Measurements from ENCODE around the gene ADCK1. TPM values are rescaled to one million over a fixed set of nuclear protein-coding genes. Genes with fewer than 3 reads are reported as not detected.
"Not testable (repeated sequence)": the region's sequence is repeated elsewhere in the genome, so short reads cannot be mapped to it uniquely, and the experiment has no call there.

Gene ADCK1
- total RNA-seq, 2 donors from 2014 or later, result 4.7 to 5.1 TPM

DNA sequence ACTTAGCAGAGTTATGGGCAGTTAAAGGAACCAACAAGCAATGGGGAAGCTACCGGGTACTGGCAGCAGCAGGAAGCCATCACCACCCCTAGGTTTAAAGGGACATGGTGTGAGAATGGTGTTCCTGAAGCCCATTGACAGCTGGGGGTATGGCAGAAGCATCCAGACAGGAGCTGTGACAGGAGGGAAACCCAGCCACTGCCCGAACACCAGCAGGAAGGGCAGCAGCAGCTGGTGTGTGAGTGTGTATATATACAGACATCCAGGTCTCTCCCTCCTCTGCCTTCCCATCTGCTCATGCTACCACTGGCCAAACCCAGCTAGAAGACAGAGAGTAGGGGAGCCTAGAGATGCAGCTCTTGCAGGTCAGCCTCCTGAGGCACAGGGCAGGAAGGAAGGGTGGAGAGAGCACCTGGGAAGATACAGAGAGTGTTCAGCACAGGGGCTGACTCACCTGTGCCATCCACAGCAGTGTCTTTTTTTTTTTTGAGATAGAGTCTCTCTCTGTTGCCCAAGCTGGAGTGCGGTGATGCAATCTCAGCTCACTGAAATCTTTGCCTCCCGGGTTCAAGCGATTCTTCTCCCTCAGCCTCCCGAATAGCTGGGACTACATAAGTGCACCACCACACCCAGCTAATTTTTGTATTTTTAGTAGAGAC lies 9.2 kb upstream of the ADCK1 start:
- Mint-ChIP-seq H3K27ac (no peak overlapping the region), H3K4me3 (no peak overlapping the region), H3K4me1 (no peaks in the 10 kb centered on the region), H3K36me3 (ENCODE audit: low read depth) (peaks cover 2% of the 10 kb centered on the region), H3K27me3 (peaks cover 23% of the 10 kb centered on the region)
- ATAC-seq (no peak), DNase-seq (no peak)
- no peaks in the 10 kb centered on the region for H3K9me3 ChIP-seq (ENCODE audit: control insufficient read depth, low read length, poor library complexity, severe bottlenecking)

DNA sequence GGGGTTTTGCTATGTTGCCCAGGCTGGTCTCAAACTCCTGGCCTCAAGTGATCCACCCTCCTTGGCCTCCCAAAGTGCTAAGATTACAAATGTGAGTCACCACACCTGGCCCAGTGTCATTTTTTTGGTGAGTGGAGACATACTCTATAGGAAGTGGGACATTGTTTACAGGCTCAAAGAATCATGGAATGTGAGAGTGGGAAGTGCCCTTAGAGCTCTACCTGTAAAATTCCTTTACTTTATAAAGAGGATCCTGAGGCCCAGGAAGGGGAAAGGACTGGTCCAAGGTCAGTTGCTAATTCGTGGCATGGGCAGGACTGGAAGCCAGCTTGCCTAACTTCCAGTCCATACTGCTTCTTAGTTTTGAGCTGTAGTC lies 8.7 kb upstream of the ADCK1 start:
- DNase-seq (no peak), ATAC-seq (no peak)
- no peak overlapping the region for H3K4me3 Mint-ChIP-seq
- no peaks in the 10 kb centered on the region for H3K9me3 ChIP-seq (ENCODE audit: control insufficient read depth, low read length, poor library complexity, severe bottlenecking)
- no peaks in the 10 kb centered on the region for H3K4me1 Mint-ChIP-seq
- H3K27me3 Mint-ChIP-seq, result peaks cover 23% of the 10 kb centered on the region
- H3K27ac Mint-ChIP-seq, result no peak overlapping the region
- peaks cover 2% of the 10 kb centered on the region for H3K36me3 Mint-ChIP-seq (ENCODE audit: low read depth)

DNA sequence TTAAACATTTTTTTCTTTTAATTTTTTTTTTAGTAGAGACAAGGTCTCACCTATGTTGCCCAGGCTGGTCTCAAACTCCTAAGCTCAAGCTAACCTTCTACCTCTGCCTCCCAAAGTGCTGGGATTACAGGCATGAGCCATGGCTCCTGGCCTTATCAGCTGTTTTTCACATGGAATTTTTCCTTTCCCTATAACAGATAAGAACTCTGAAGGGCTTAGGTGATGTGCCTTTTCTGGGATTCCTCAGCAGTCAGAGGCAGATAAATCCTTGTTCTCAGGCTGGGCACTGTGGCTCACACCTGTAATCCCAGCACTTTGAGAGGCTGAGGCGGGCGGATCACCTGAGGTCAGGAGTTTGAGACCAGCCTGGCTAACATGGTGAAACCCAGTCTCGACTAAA lies 6.7 kb upstream of the ADCK1 start:
- H3K27me3 Mint-ChIP-seq, result peaks cover 20% of the 10 kb centered on the region
- H3K27ac Mint-ChIP-seq; H3K36me3 Mint-ChIP-seq (ENCODE audit: low read depth); H3K9me3 ChIP-seq (ENCODE audit: control insufficient read depth, low read length, poor library complexity, severe bottlenecking); DNase-seq; H3K4me1 Mint-ChIP-seq; H3K4me3 Mint-ChIP-seq; ATAC-seq: not testable (repeated sequence)

DNA sequence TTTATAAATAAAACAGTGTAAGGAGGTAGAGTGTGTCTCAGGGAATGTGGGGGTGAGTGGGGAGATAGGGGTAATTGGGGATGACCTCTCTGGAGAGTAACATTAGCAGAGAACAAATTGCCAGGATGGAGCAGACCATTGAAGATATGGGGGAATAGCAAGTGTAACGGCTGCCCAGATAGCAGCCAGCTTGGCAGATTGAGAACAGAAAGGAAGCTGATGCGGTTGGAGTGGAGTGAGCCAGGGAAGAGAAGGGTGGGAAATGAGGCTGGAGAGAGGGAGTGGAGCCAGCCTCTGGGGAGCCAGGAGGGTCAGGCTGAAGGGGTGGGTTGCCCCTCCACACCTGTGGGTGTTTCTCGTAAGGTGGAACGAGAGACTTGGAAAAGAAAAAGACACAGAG lies 5.6 kb upstream of the ADCK1 start:
- Mint-ChIP-seq H3K4me3 (no peak overlapping the region), H3K4me1 (no peaks in the 10 kb centered on the region), H3K27me3 (peaks cover 16% of the 10 kb centered on the region), H3K36me3 (ENCODE audit: low read depth) (peaks cover 2% of the 10 kb centered on the region), H3K27ac (no peak overlapping the region)
- DNase-seq (no peak), ATAC-seq (no peak)
- H3K9me3 ChIP-seq (ENCODE audit: control insufficient read depth, low read length, poor library complexity, severe bottlenecking), result no peaks in the 10 kb centered on the region

DNA sequence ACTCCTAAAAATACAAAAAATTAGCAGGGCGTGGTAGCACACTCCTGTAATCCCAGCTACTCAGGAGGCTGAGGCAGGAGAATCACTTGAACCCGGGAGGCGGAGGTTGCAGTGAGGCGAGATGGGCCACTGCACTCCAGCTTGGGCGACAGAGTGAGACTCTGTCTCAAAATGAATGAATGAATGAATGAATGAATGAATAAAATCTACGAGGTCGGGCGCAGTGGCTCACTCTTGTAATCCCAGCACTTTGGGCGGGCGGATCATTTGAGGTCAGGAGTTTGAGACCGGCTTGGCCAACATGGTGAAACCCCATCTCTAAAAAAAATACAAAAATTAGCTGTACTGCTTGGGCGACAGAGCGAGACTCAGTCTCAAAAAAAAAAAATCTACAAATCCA lies 453 bp upstream of the ADCK1 start:
- H3K36me3 Mint-ChIP-seq (ENCODE audit: low read depth); DNase-seq; ATAC-seq; H3K9me3 ChIP-seq (ENCODE audit: control insufficient read depth, low read length, poor library complexity, severe bottlenecking); H3K4me1 Mint-ChIP-seq; H3K27me3 Mint-ChIP-seq: not testable (repeated sequence)
- Mint-ChIP-seq H3K27ac (peak overlapping the region; percentile 62), H3K4me3 (peak overlapping the region; percentile 87)

DNA sequence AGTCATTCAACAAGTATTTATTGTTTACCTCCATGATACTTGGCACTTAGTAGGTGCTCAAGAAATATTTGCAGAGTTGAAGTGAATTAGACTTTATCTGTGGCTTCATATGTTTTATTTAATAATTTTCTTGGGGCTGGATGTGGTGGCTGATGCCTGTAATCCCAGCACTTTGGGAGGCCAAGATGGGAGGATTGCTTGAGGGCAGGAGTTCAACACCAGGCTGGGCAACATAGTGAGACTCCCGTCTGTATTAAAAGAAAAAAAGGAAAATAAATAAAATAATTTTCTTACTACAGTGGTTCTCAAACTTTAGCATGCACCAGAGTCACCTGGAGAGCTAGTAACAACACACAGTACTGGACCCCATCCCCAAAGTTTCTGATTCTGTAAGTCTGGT lies 905 bp downstream of the ADCK1 start:
- DNase-seq, result no peak
- peak overlapping the region; percentile 87 for H3K4me3 Mint-ChIP-seq
- no peaks in the 10 kb centered on the region for H3K9me3 ChIP-seq (ENCODE audit: control insufficient read depth, low read length, poor library complexity, severe bottlenecking)
- no peak for ATAC-seq
- no peak overlapping the region for H3K27ac Mint-ChIP-seq
- H3K4me1 Mint-ChIP-seq, result peaks cover 7% of the 10 kb centered on the region
- H3K27me3 Mint-ChIP-seq, result no peaks in the 10 kb centered on the region
- H3K36me3 Mint-ChIP-seq (ENCODE audit: low read depth), result no peaks in the 10 kb centered on the region

DNA sequence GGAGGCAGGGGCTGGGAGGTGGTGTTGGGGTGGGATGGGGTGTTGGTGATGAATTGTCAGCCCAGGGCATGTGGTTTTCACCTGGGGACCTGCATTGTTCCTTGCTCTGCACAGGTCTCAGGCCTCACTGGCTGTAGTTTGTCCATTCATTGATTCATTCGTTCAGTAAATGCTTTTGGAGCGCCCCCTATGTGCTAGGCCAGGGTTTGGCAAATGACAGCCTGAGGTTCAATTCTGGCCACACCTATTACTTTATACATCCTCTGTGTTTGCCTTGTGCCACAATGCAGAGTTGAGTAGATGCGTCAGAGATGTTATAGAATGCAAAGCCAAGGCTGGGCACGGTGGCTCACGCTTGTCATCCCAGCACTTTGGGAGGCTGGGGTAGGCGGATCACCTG lies 4.7 kb downstream of the ADCK1 start:
- ATAC-seq (no peak), DNase-seq (no peak)
- H3K4me1 Mint-ChIP-seq, result peaks cover 14% of the 10 kb centered on the region
- H3K4me3 Mint-ChIP-seq, result no peak overlapping the region
- peaks cover 3% of the 10 kb centered on the region for H3K36me3 Mint-ChIP-seq (ENCODE audit: low read depth)
- H3K27me3 Mint-ChIP-seq, result no peaks in the 10 kb centered on the region
- H3K9me3 ChIP-seq (ENCODE audit: control insufficient read depth, low read length, poor library complexity, severe bottlenecking), result no peaks in the 10 kb centered on the region
- H3K27ac Mint-ChIP-seq, result no peak overlapping the region

DNA sequence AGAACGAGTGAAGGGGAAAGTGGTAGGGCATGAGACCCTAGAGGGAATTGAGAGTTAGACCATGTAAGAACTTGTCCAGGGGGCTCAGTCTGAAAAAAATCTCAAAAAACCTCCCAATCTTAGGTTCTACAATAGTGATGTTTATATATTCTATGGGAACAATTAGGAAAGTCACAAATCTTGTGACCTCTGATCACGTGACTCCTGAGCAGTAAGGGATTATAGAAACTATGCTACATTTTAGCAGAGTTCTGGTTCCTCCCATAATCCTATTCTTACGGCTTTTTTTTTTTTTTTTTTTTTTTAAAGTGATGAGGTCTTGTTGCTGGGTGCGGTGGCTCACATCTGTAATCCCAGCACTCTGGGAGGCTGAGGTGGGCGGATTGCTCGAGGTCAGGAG lies 5.8 kb downstream of the ADCK1 start:
- Mint-ChIP-seq H3K4me3 (no peak overlapping the region), H3K27ac (no peak overlapping the region), H3K27me3 (no peaks in the 10 kb centered on the region), H3K36me3 (ENCODE audit: low read depth) (peaks cover 3% of the 10 kb centered on the region), H3K4me1 (peaks cover 9% of the 10 kb centered on the region)
- DNase-seq (no peak), ATAC-seq (no peak)
- no peaks in the 10 kb centered on the region for H3K9me3 ChIP-seq (ENCODE audit: control insufficient read depth, low read length, poor library complexity, severe bottlenecking)

DNA sequence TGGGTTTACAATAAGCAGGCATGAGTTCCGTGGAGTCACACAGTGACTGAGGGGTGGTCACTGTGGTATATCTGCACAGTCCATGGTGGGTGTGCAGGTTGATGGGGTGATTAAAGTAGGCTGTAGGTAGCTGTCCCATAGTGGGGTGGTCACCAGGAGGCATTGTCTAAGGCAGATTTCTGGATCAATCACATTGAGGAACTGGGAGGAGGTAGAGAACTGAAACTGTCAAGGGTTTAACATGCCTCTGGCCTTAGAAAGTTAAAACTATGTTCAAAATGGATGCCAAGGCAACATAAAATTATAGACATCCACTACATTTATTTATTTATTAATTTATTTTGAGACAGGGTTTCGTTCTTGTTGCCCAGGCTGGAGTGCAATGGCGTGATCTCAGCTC lies 8.3 kb downstream of the ADCK1 start:
- ATAC-seq, result no peak

DNA sequence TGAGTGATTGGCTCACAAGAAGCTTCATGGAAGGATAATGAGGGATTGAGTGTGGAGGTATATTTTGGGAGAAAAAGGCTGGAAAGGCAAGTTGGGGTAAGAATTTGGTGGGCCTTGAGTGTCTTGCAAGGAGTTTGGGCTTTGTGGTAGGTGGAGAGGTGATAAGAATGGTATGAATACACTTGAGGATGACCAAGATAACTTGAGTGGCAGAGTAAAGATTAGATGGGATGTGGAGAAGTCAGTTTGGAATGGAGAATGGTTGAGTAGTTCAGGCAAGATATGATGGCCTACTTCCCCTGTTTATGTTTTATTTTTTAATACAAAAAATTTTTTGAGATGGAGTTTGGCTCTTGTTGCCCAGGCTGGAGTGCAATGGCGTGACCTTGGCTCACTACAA lies 9.1 kb downstream of the ADCK1 start:
- no peak for DNase-seq
- Mint-ChIP-seq H3K36me3 (ENCODE audit: low read depth) (peaks cover 3% of the 10 kb centered on the region), H3K27me3 (no peaks in the 10 kb centered on the region), H3K27ac (no peak overlapping the region), H3K4me1 (peaks cover 9% of the 10 kb centered on the region), H3K4me3 (no peak overlapping the region)
- ATAC-seq, result no peak
- H3K9me3 ChIP-seq (ENCODE audit: control insufficient read depth, low read length, poor library complexity, severe bottlenecking), result no peaks in the 10 kb centered on the region

More for the DNA sequence above, 8.3 kb downstream of the ADCK1 start:
- Mint-ChIP-seq H3K27me3 (no peaks in the 10 kb centered on the region), H3K4me1 (peaks cover 9% of the 10 kb centered on the region), H3K4me3 (no peak overlapping the region), H3K36me3 (ENCODE audit: low read depth) (peaks cover 3% of the 10 kb centered on the region), H3K27ac (no peak overlapping the region)
- H3K9me3 ChIP-seq (ENCODE audit: control insufficient read depth, low read length, poor library complexity, severe bottlenecking), result no peaks in the 10 kb centered on the region
- no peak for DNase-seq

DNA sequence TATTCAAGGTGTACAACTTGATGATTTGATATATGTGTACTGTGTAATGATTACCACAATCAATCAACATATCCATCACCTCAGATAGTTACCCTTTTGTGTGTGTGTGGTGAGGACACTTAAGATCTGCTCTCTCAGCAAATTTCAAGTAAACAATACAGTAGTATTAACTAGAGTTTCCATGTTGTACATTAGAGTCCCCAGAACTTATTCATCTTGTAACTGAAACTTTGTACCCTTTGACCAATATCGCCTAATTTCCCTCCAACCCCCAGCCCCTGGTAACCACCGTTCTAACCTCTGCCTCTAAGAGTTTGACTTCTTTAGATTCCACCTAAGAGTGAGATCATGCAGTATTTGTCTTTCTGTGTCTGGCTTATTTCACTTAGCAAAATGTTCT lies 12.1 kb downstream of the ADCK1 start:
- ATAC-seq (no peak), DNase-seq (no peak)
- no peak overlapping the region for H3K27ac Mint-ChIP-seq
- no peaks in the 10 kb centered on the region for H3K9me3 ChIP-seq (ENCODE audit: control insufficient read depth, low read length, poor library complexity, severe bottlenecking)
- H3K4me3 Mint-ChIP-seq, result no peak overlapping the region
- H3K27me3 Mint-ChIP-seq, result no peaks in the 10 kb centered on the region
- peaks cover 3% of the 10 kb centered on the region for H3K36me3 Mint-ChIP-seq (ENCODE audit: low read depth)
- H3K4me1 Mint-ChIP-seq, result peaks cover 7% of the 10 kb centered on the region

DNA sequence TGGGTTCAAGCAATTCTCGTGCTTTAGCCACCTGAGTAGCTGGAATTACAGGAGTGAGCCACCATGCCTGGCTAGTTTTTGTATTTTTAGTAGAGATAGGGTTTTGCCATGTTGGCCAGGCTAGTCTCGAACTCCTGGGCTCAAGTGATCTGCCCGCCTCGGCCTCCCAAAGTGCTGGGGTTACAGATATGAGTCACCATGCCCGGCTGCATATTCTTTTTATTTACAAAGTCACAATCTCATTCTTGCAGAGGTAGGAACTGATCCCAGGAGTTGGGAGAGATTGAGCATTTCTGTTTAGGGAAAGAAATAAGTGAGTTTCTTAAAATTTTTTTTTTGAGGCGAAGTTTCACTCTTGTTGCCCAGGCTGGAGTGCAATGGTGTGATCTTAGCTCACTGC lies 12.8 kb downstream of the ADCK1 start:
- not testable (repeated sequence) for H3K27me3 Mint-ChIP-seq; H3K9me3 ChIP-seq (ENCODE audit: control insufficient read depth, low read length, poor library complexity, severe bottlenecking); DNase-seq; ATAC-seq; H3K27ac Mint-ChIP-seq; H3K4me3 Mint-ChIP-seq; H3K36me3 Mint-ChIP-seq (ENCODE audit: low read depth); H3K4me1 Mint-ChIP-seq

DNA sequence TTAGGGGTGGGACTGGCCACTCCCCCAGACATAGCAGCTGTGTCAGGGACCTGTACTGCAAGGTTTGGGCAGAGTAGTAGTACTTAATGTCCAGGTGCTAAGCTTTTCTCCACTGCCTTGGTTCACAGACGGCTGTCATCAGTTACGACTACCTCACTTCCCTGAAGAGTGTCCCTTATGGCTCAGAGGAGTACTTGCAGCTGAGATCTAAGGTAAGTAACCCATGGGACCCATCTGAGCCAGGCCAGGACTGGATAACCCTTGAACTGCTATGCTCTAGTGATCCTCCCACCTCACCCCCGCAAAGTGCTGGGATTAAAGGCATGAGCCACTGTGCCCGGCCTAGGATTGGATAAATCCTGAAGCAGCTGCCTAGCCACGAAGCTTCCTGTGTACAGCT lies 22.4 kb downstream of the ADCK1 start:
- H3K4me3 Mint-ChIP-seq, result no peak overlapping the region
- no peak for DNase-seq
- ATAC-seq, result no peak
- H3K4me1 Mint-ChIP-seq, result peaks cover 5% of the 10 kb centered on the region
- no peak overlapping the region for H3K27ac Mint-ChIP-seq
- no peaks in the 10 kb centered on the region for H3K9me3 ChIP-seq (ENCODE audit: control insufficient read depth, low read length, poor library complexity, severe bottlenecking)
- peaks cover 4% of the 10 kb centered on the region for H3K36me3 Mint-ChIP-seq (ENCODE audit: low read depth)
- H3K27me3 Mint-ChIP-seq, result no peaks in the 10 kb centered on the region

DNA sequence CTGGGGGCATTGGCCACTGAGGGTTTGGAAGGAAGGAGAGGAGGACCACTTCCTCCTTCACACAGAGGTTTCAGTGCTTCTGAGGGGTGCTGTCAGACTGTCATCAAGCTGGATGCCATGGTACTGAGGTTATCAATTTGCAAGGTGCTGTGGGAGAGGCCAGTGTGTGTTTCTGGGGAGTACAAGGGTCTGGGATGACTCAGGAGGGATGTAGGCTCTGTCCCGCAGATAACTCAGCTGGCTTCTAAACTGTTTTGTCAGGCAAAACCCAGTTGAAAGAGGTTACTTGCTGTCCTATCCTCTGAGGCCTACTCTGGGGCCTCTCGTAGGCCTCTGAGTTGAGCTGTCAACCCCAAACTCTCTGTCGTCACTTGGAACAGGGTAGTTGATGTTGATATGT lies 22.8 kb downstream of the ADCK1 start:
- no peak for DNase-seq
- H3K27me3 Mint-ChIP-seq, result no peaks in the 10 kb centered on the region
- ATAC-seq, result no peak
- no peak overlapping the region for H3K4me3 Mint-ChIP-seq
- peaks cover 4% of the 10 kb centered on the region for H3K36me3 Mint-ChIP-seq (ENCODE audit: low read depth)
- H3K4me1 Mint-ChIP-seq, result peaks cover 4% of the 10 kb centered on the region
- H3K9me3 ChIP-seq (ENCODE audit: control insufficient read depth, low read length, poor library complexity, severe bottlenecking), result no peaks in the 10 kb centered on the region
- H3K27ac Mint-ChIP-seq, result no peak overlapping the region
